Kidney epithelial cell (primary cell): ENCODE results near the gene DLGAP1. TPM values are rescaled to one million over a fixed set of nuclear protein-coding genes. Genes with fewer than 3 reads are reported as not detected.

Experiments
- DNase-seq: peaks from one replicate; pipeline ENCODE4 v3.0.0-alpha.2; 2010; ENCODE audit warnings: low read depth
- H3K27me3 ChIP-seq: 2 replicates; pipeline ENCODE4 v1.6.0; 2011; ENCODE audit warnings: low read length; ENCODE audit not compliant: control insufficient read depth, insufficient read depth
- H3K36me3 ChIP-seq: 2 replicates; pipeline ENCODE4 v1.5.1; 2011; ENCODE audit warnings: low read length; ENCODE audit not compliant: control insufficient read depth, insufficient read depth
- H3K4me3 ChIP-seq: 2 replicates; pipeline ENCODE4 v1.5.1; 2011; ENCODE audit warnings: low read depth, mild to moderate bottlenecking, control low read depth, low read length
- CTCF ChIP-seq: IDR thresholded peaks from 2 replicates; pipeline ENCODE4 v1.5.1; 2011; ENCODE audit warnings: mild to moderate bottlenecking, moderate library complexity, low read length, control low read depth, inconsistent platforms; ENCODE audit not compliant: insufficient read depth, poor library complexity, severe bottlenecking
- total RNA-seq: library from RNA; depleted of rRNA; stranded (reverse); fragments of >200 nt; gene quantifications from 2 replicates; pipeline ENCODE4 v1.2.3, GENCODE V29; 2015

DLGAP1 gene
- total RNA-seq, 1 donor from 2014 or later, result 2.6 TPM

GRCh38 chr18:4016391-4017049 is 438.6 kb downstream of the DLGAP1 start:
- H3K4me3 ChIP-seq, result no peak overlapping the region
- TF ChIP-seq CTCF, result no peak
- H3K27me3 ChIP-seq, result no peaks in the 10 kb centered on the region
- DNase-seq, result no peak
- no peaks in the 10 kb centered on the region for H3K36me3 ChIP-seq

- H3K36me3 ChIP-seq, result no peaks in the 10 kb centered on the region
- H3K27me3 ChIP-seq, result no peaks in the 10 kb centered on the region
- no peak for DNase-seq
- TF ChIP-seq CTCF, result no peak
- no peak overlapping the region for H3K4me3 ChIP-seq
Measured at GRCh38 chr18:4007846-4008245, 447.3 kb downstream of the DLGAP1 start.

GRCh38 chr18:4004183-4004829 is 450.8 kb downstream of the DLGAP1 start:
- no peak for DNase-seq
- H3K4me3 ChIP-seq, result no peak overlapping the region
- TF ChIP-seq CTCF, result no peak
- no peaks in the 10 kb centered on the region for H3K36me3 ChIP-seq
- H3K27me3 ChIP-seq, result no peaks in the 10 kb centered on the region

GRCh38 chr18:3998698-3999333 is 456.3 kb downstream of the DLGAP1 start:
- no peaks in the 10 kb centered on the region for H3K27me3 ChIP-seq
- H3K36me3 ChIP-seq, result no peaks in the 10 kb centered on the region
- H3K4me3 ChIP-seq, result no peak overlapping the region
- DNase-seq, result no peak
- peak; percentile 81 for TF ChIP-seq CTCF

- Histone ChIP-seq H3K36me3 (no peaks in the 10 kb centered on the region), H3K27me3 (no peaks in the 10 kb centered on the region), H3K4me3 (no peak overlapping the region)
- TF ChIP-seq CTCF, result peak; percentile 88
- peak; percentile 34 for DNase-seq
Measured at GRCh38 chr18:3995476-3996102, 459.5 kb downstream of the DLGAP1 start.
